ENCODE results near the gene MTERF4.

The MTERF4 gene

DNA sequence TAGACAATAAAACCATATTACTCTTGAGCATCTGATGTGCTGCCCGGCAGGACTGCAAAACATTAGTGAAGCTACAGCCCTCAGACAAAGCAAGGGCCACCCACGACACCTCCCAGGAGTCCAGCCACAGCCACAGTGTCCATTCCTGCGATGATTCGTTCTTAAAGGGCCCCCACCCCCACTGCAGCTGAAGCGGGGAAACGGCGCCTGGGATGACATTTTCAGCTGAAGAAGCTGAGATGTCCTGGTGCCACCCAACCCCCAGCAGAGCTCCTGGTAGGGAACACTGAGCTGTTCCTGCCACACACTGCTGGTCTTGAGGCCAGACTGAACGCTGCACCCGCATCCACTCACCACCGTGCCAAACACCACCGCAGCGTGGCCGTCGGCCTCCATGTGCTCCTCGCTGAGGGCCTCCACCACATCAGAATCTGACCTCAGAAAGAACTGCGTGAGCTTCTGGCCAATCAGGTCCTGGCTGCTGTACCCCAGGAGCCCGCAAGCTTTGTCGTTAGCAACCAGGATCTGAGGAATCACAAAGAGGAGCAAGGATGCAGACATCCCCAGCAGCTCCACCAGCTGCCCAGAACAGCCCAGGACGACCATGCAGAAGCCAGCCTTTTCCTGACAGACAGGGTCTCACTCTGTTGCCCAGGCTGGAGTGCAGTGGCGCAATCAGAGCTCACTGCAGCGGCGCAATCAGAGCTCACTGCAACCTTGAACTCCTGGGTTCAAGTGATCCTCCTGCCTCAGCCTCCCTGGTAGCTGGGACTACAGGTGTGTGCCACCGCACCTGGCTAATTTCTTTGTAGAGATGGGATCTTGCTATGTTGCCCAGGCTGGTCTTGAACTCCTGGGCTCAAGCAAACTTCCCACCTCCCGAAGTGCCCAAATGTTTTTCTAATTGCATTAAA lies 37.7 kb upstream of the MTERF4 start (continued):
- TF ChIP-seq PATZ1 (CRISPR knock-in tag; IDR thresholded peaks at IDR 0.05; ENCODE audit: borderline replicate concordance), result no peak
- TF ChIP-seq ARNTL (CRISPR knock-in tag; IDR thresholded peaks at IDR 0.05; ENCODE audit: borderline replicate concordance, low read depth), result no peak
- TF ChIP-seq ZNF565 (CRISPR knock-in tag; conservative IDR thresholded peaks at IDR 0.05; ENCODE audit: low read depth), result no peak
- no peak for TF ChIP-seq ZFP3 (CRISPR knock-in tag; IDR thresholded peaks at IDR 0.05)
- TF ChIP-seq SNAI2 (CRISPR knock-in tag; IDR thresholded peaks at IDR 0.05), result no peak
- TF ChIP-seq BACH2 (CRISPR knock-in tag; IDR thresholded peaks at IDR 0.05; ENCODE audit: borderline replicate concordance), result no peak

DNA sequence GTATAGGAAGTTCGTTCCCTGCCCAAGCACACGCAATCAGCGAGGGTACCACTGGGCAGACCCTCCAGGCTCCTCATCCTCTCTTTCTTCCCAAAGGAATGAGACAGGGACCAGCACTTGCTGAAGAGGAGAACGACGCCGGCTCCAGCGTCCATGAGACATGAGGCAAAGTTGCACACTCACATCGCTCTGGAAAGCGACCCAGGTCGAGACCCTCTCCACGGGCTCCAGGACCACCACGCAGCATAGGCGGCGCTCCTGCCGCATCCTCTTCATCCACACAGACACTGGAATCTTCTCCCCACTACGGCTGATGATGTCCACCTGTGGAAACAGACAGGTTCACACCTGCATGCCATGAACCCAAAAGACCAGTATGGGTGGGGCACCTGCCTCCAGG lies 36.4 kb upstream of the MTERF4 start:
- TF ChIP-seq CSDC2 (CRISPR knock-in tag; IDR thresholded peaks at IDR 0.05), result no peak
- TF ChIP-seq RARB (CRISPR knock-in tag; IDR thresholded peaks at IDR 0.05), result no peak
- TF ChIP-seq, protein P1, sequence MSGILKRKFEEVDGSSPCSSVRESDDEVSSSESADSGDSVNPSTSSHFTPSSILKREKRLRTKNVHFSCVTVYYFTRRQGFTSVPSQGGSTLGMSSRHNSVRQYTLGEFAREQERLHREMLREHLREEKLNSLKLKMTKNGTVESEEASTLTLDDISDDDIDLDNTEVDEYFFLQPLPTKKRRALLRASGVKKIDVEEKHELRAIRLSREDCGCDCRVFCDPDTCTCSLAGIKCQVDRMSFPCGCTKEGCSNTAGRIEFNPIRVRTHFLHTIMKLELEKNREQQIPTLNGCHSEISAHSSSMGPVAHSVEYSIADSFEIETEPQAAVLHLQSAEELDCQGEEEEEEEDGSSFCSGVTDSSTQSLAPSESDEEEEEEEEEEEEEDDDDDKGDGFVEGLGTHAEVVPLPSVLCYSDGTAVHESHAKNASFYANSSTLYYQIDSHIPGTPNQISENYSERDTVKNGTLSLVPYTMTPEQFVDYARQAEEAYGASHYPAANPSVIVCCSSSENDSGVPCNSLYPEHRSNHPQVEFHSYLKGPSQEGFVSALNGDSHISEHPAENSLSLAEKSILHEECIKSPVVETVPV (CRISPR knock-in tag; IDR thresholded peaks at IDR 0.05), result no peak
- no peak for TF ChIP-seq PATZ1 (CRISPR knock-in tag; IDR thresholded peaks at IDR 0.05; ENCODE audit: borderline replicate concordance)
- no peak for TF ChIP-seq ZNF70 (CRISPR knock-in tag; IDR thresholded peaks at IDR 0.05)
- no peak for ATAC-seq

DNA sequence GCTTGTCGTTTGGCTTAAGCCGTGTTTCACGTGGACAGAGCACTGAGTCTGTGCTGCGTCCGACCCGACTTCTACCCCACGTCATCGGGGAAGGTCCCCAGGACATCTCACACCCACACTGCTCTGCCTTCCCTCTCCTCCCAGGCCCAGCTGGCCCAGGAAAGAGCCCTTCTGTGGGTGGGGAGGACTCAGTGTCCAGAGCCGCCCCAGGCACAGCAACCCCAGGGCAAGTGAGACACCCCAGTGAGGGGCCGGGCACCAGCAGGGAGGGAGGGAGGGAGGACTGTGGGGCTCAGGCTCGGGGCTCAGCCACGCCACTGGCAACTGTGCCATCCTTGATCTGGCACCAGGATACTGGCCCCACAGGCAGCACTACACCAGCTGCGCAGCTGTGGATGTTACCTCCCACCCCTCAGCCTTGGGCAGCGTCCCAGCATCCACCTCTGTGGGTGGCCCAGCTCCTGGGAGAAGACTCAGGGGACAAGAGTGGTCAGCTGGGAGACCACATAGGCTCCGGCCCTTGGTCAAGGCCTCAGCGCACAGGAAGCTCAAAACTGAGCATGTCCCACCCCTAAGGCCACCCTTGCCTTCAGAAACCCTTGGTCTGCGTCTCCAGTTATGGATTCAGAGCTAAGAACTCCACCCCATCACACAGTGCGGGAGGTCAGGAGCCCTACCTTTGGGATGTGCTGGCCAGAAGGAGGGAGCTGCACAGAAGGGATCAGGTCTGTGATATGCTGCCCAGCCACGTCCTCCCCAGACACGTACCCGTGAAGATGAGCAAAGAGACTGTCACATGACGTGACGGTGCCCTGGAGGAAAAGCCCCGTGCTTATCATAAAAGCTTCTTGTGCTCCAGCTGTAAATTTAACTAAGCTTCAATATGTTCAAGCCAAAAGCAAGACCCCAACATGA lies 35.4 kb upstream of the MTERF4 start:
- TF ChIP-seq GLIS3 (CRISPR knock-in tag; IDR thresholded peaks at IDR 0.05), result no peak

DNA sequence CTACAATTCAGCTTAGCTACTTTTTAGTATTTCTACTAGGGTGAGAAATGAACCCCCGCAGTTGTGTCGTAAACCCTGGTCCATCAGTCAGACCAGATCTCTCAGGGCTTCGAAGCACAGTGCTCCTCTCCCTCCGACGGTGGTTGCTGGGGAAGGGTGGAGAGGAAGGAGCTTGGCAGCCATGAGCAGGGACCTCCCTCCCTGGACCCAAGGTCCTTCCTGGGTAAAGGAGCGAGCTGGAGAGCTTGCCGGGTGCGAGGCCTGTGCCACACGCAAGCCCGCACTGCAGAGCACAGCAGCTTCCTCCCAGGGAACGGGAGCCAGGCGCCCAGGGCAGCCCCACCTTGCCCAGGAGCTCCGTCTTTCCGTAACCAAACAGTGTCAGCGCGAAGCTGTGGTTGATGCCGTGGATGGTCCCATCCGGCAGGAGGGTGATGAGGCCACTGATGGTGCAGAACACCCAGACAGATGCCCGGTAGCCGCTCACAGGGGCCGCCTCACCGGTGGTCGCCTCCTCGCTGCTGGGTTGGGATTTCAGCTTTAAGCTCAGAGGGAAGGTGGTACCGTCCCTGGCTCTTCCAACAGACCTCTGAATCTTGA lies 34.7 kb upstream of the MTERF4 start:
- no peak; the same call in 2 of the 3 replicates for ATAC-seq
- TF ChIP-seq GLIS3 (CRISPR knock-in tag; IDR thresholded peaks at IDR 0.05) (no peak), TOX (CRISPR knock-in tag; IDR thresholded peaks at IDR 0.05; ENCODE audit: borderline replicate concordance) (no peak), OSR1 (CRISPR knock-in tag; IDR thresholded peaks at IDR 0.05) (no peak), ZNF8 (CRISPR knock-in tag; IDR thresholded peaks at IDR 0.05) (no peak), BACH2 (CRISPR knock-in tag; IDR thresholded peaks at IDR 0.05; ENCODE audit: borderline replicate concordance) (no peak), ARNTL (CRISPR knock-in tag; IDR thresholded peaks at IDR 0.05; ENCODE audit: borderline replicate concordance, low read depth) (no peak), POU6F1 (CRISPR knock-in tag; IDR thresholded peaks at IDR 0.05; ENCODE audit: borderline replicate concordance, low read depth) (no peak), ZFP3 (CRISPR knock-in tag; IDR thresholded peaks at IDR 0.05) (no peak), CSDC2 (CRISPR knock-in tag; IDR thresholded peaks at IDR 0.05) (no peak), ZNF565 (CRISPR knock-in tag; conservative IDR thresholded peaks at IDR 0.05; ENCODE audit: low read depth) (no peak), SNAI2 (CRISPR knock-in tag; IDR thresholded peaks at IDR 0.05) (no peak), ZC3H10 (CRISPR knock-in tag; IDR thresholded peaks at IDR 0.05) (no peak), PPARA (CRISPR knock-in tag; IDR thresholded peaks at IDR 0.05; ENCODE audit: borderline replicate concordance) (no peak)
- TF ChIP-seq, protein P2, sequence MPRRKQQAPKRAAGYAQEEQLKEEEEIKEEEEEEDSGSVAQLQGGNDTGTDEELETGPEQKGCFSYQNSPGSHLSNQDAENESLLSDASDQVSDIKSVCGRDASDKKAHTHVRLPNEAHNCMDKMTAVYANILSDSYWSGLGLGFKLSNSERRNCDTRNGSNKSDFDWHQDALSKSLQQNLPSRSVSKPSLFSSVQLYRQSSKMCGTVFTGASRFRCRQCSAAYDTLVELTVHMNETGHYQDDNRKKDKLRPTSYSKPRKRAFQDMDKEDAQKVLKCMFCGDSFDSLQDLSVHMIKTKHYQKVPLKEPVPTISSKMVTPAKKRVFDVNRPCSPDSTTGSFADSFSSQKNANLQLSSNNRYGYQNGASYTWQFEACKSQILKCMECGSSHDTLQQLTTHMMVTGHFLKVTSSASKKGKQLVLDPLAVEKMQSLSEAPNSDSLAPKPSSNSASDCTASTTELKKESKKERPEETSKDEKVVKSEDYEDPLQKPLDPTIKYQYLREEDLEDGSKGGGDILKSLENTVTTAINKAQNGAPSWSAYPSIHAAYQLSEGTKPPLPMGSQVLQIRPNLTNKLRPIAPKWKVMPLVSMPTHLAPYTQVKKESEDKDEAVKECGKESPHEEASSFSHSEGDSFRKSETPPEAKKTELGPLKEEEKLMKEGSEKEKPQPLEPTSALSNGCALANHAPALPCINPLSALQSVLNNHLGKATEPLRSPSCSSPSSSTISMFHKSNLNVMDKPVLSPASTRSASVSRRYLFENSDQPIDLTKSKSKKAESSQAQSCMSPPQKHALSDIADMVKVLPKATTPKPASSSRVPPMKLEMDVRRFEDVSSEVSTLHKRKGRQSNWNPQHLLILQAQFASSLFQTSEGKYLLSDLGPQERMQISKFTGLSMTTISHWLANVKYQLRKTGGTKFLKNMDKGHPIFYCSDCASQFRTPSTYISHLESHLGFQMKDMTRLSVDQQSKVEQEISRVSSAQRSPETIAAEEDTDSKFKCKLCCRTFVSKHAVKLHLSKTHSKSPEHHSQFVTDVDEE (CRISPR knock-in tag; IDR thresholded peaks at IDR 0.05), result no peak
- TF ChIP-seq, protein P3, sequence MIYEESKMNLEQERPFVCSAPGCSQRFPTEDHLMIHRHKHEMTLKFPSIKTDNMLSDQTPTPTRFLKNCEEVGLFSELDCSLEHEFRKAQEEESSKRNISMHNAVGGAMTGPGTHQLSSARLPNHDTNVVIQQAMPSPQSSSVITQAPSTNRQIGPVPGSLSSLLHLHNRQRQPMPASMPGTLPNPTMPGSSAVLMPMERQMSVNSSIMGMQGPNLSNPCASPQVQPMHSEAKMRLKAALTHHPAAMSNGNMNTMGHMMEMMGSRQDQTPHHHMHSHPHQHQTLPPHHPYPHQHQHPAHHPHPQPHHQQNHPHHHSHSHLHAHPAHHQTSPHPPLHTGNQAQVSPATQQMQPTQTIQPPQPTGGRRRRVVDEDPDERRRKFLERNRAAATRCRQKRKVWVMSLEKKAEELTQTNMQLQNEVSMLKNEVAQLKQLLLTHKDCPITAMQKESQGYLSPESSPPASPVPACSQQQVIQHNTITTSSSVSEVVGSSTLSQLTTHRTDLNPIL (CRISPR knock-in tag; IDR thresholded peaks at IDR 0.05; ENCODE audit: low read depth), result no peak
- TF ChIP-seq, protein P1 (CRISPR knock-in tag; IDR thresholded peaks at IDR 0.05), result no peak

More for the DNA sequence above, 35.4 kb upstream of the MTERF4 start:
- ATAC-seq, result no peak
